Esophagus muscularis mucosa (tissue), 4 donors: ENCODE measurements around the gene C19orf85. TPM values are rescaled to one million over a fixed set of nuclear protein-coding genes. Genes with fewer than 3 reads are reported as not detected.

ENCODE experiments used
- DNase-seq: peaks from one replicate; pipeline ENCODE4 v3.0.0-alpha.2; 2017; ENCODE audit errors: extremely low spot score
- H3K27ac ChIP-seq, 4 donors: fragments of 200-600 bp; sonication (generic); replicated peaks in 1 of 4; 1 replicate in 3 of 4; 2 replicates in 1 of 4; pipeline ENCODE4 v1.5.1; 2016 to 2019; ENCODE audit warnings: mild to moderate bottlenecking in 1 of 4
- H3K27me3 ChIP-seq, 4 donors: fragments of 200-600 bp; sonication (generic); one replicate each; pipeline versions ENCODE4 v1.5.1 to v1.6.0; 2016 to 2019
- H3K36me3 ChIP-seq, 4 donors: fragments of 200-600 bp; sonication (generic); one replicate each; pipeline ENCODE4 v1.5.1; 2016 to 2019
- H3K4me1 ChIP-seq, 4 donors: fragments of 200-600 bp; sonication (generic); one replicate each; pipeline ENCODE4 v1.5.1; 2016 to 2019
- H3K4me3 ChIP-seq, 4 donors: fragments of 200-600 bp; sonication (generic); 1 replicate in 2 of 4; 2 replicates in 2 of 4; pipeline ENCODE4 v1.5.1; 2016 to 2019; ENCODE audit warnings: mild to moderate bottlenecking in 4 of 4, moderate library complexity in 1 of 4
- H3K9me3 ChIP-seq, 4 donors: fragments of 200-600 bp; sonication (generic); 1 replicate in 3 of 4; 2 replicates in 1 of 4; pipeline ENCODE4 v1.5.1; 2016 to 2019
- EP300 ChIP-seq: sonication (generic); formaldehyde crosslinking; IDR thresholded peaks from one replicate; pipeline ENCODE4 v1.6.1; 2017; ENCODE audit warnings: antibody characterized with exemption
- POLR2A ChIP-seq: fragments of 450-650 bp; IDR thresholded peaks from one replicate; pipeline ENCODE4 v1.6.1; 2017; ENCODE audit warnings: antibody characterized with exemption, moderate library complexity, mild to moderate bottlenecking, low read depth
- POLR2AphosphoS5 ChIP-seq, 2 donors: sonication (generic); formaldehyde crosslinking; IDR thresholded peaks; one replicate each; pipeline ENCODE4 v1.6.1; 2017; ENCODE audit warnings: antibody characterized with exemption in 2 of 2
- WGBS: methylation state at CpG from one replicate; pipeline ENCODE4 v1.1.5; 2018; 5-methylcytosine and 5-hydroxymethylcytosine counted together
- intact Hi-C: fragments of 100-400 bp; cut with DNase I; formaldehyde crosslinking; loops from one replicate; pipeline ENCODE4 v1.15.1; 2023
- total RNA-seq, 4 donors: library from RNA; depleted of rRNA; stranded (reverse); fragments of >200 nt; gene quantifications; one replicate each; pipeline versions ENCODE4 v1.1.0 to v1.2.1, GENCODE V29; 2016
- TF ChIP-seq, protein P1 (sequence below), 3 experiments: fragments of 200-600 bp in 2 of 3; fragments of 450-650 bp in 1 of 3; sonication (generic) in 2 of 3; IDR thresholded peaks; one replicate each; pipeline ENCODE4 v1.5.1; 2017 to 2019; ENCODE audit warnings: antibody characterized with exemption in 3 of 3, mild to moderate bottlenecking in 2 of 3, moderate library complexity in 1 of 3

The C19orf85 gene
- total RNA-seq, 4 donors from 2014 or later = not detected

DNA sequence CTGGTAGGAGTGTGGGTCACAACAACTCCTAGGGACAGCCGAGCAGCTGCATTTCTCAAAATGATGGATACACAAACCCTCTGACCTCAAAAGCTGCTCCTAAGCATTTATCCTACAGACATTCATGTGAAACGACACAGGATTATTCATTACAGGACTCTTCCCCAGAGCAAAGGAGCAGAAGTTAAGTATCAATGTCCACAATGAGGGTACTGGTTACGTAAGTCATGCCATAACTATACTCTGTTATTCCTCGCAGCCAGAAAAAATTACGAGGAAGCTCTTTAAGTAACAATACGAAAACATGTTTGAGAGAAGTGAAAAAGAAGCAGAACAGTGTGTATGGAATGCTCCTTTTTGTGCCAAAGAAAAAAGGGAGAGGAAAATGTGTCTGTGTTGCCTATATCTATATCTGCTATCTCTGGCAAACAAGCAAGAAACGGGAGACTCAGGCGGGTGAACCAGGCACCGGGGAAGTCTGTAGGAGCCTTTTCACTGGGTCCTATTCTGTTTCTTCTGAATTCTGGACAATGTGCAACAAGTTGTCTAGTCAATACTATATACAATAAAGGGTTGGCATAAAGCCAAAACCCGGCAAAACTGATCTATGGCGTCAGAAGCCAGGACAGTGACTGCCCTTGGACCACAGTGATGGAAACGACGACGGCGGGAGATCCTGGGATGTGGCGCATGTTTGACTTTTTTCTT lies 4.4 kb downstream of the C19orf85 start:
- Histone ChIP-seq H3K4me3 (peak overlapping the region; percentile 79 to 95 (median 84)), H3K4me1 (peaks cover 11 to 38% (median 33%) of the 10 kb centered on the region in 4 donors), H3K9me3 (no peaks in the 10 kb centered on the region), H3K27ac (peak overlapping the region; percentile 93 to 97 (median 95)), H3K36me3 (peaks cover 0 to 19% (median 13%) of the 10 kb centered on the region in 4 donors), H3K27me3 (no peaks in the 10 kb centered on the region)
- 25% methylated on average over 16 of the region's 16 CpGs for WGBS
- no peak for DNase-seq
- intact Hi-C loops = no loop called here
- peak in 1 of 2 donors; percentile 8 for TF ChIP-seq POLR2AphosphoS5 (IDR thresholded peaks at IDR 0.05)
- TF ChIP-seq, protein P1, sequence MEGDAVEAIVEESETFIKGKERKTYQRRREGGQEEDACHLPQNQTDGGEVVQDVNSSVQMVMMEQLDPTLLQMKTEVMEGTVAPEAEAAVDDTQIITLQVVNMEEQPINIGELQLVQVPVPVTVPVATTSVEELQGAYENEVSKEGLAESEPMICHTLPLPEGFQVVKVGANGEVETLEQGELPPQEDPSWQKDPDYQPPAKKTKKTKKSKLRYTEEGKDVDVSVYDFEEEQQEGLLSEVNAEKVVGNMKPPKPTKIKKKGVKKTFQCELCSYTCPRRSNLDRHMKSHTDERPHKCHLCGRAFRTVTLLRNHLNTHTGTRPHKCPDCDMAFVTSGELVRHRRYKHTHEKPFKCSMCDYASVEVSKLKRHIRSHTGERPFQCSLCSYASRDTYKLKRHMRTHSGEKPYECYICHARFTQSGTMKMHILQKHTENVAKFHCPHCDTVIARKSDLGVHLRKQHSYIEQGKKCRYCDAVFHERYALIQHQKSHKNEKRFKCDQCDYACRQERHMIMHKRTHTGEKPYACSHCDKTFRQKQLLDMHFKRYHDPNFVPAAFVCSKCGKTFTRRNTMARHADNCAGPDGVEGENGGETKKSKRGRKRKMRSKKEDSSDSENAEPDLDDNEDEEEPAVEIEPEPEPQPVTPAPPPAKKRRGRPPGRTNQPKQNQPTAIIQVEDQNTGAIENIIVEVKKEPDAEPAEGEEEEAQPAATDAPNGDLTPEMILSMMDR (IDR thresholded peaks at IDR 0.05) = no peak

DNA sequence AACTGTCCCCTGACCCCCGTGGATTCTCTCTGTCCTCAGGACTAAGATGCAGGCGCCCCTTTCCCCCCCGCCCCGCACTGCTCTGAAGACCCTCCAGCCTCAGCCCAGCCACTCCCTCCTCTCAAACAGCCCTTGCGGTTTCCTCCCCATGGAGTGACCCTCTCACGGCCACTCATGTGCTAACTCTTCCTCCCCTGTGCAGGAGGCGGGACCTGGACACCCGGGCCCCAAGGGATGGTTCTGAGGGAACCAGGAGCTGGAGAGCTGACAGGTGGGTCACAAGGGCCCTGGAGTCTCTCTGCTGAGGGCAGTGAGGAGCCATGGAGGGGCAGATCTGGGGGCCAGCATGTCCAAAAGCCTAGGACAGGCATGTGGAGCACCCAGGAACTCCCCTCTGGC lies 5.0 kb downstream of the C19orf85 start:
- Histone ChIP-seq H3K9me3 (no peaks in the 10 kb centered on the region), H3K36me3 (peaks cover under 1 to 25% (median 17%) of the 10 kb centered on the region in 4 donors), H3K4me3 (no peak overlapping the region), H3K27ac (peak overlapping the region; percentile 93 to 97 (median 95)), H3K27me3 (no peaks in the 10 kb centered on the region), H3K4me1 (peaks cover 11 to 38% (median 33%) of the 10 kb centered on the region in 4 donors)
- no peak for TF ChIP-seq POLR2AphosphoS5 (IDR thresholded peaks at IDR 0.05)
- intact Hi-C loops = no loop called here
- DNase-seq = no peak
- 68% methylated on average over 7 of the region's 8 CpGs for WGBS

DNA sequence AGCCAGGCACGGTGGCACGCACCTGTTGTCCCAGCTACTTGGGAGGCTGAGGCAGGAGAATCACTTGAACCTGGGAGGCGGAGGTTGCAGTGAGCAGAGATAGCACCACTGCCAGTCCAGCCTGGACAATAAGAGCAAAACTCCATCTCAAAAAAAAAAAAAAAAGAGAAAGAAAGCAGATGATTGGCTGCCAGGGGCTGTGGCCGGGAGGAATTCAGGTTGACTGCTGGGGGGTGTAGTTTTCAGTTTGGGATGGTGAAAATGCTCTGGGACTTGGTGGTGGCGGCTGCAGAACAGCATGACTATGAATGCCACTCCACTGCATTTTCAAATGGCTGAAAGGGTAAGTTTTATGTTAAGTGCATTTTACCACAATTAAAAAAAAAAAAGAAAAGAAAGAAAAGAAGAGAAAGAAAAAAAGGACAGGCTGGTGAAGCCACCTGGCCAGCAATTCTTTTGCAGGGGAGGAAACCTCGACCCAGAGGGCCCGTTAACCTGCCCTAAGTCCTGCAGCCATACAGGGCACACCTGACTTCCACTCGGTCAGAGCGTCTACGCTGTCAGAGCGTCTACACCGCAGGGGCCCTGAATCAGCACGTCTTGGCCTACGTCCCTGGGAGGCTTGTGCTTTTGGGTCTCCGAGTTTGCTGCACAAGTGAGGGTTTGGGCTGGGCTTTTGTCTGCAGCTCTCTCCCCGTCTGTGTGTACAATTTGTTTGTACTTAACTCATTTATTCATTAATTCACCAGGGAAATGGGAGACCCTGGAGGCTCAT lies 6.7 kb downstream of the C19orf85 start:
- no peaks in the 10 kb centered on the region for H3K9me3 ChIP-seq
- DNase-seq = no peak
- peaks cover 0 to 3% (median 0%) of the 10 kb centered on the region in 4 donors for H3K27me3 ChIP-seq
- peaks cover 11 to 41% (median 37%) of the 10 kb centered on the region in 4 donors for H3K4me1 ChIP-seq
- H3K4me3 ChIP-seq = no peak overlapping the region
- TF ChIP-seq POLR2A (no peak), POLR2AphosphoS5 (IDR thresholded peaks at IDR 0.05) (no peak), EP300 (no peak)
- peaks cover 5 to 32% (median 17%) of the 10 kb centered on the region in 4 donors for H3K36me3 ChIP-seq
- intact Hi-C loops = no loop called here
- WGBS = 78% methylated on average over 16 of the region's 16 CpGs
- H3K27ac ChIP-seq = no peak overlapping the region

DNA sequence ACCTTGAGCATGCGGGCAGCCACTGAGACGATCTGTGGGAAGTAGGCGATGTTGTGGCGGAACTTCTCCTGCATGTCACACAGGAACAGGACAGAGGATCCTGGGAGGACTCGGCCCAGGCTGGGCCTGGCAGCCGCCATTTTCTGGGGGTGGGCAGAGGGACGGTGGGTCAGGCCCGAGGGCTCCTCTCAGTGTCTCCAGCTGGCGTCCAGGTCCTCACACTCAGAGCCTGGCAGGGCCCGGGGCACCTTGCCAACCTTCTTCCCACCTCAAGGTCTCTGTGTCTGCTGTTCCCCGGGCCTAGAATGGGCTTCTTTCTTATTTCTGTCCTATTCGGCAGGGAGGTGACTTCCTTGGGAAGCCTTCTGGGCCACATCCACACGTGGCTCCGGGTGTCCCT lies 8.2 kb downstream of the C19orf85 start:
- Histone ChIP-seq H3K9me3 (no peaks in the 10 kb centered on the region), H3K27me3 (peaks cover 5 to 19% (median 11%) of the 10 kb centered on the region in 4 donors), H3K4me3 (no peak overlapping the region), H3K4me1 (peaks cover 19 to 46% (median 44%) of the 10 kb centered on the region in 4 donors), H3K36me3 (peaks cover 5 to 32% (median 17%) of the 10 kb centered on the region in 4 donors), H3K27ac (no peak overlapping the region)
- 91% methylated on average over 11 of the region's 14 CpGs for WGBS
- intact Hi-C loops = no loop called here
- TF ChIP-seq POLR2AphosphoS5 (IDR thresholded peaks at IDR 0.05) (no peak), EP300 (no peak), POLR2A (no peak)
- TF ChIP-seq, protein P1 (IDR thresholded peaks at IDR 0.05) = no peak
- no peak for DNase-seq

DNA sequence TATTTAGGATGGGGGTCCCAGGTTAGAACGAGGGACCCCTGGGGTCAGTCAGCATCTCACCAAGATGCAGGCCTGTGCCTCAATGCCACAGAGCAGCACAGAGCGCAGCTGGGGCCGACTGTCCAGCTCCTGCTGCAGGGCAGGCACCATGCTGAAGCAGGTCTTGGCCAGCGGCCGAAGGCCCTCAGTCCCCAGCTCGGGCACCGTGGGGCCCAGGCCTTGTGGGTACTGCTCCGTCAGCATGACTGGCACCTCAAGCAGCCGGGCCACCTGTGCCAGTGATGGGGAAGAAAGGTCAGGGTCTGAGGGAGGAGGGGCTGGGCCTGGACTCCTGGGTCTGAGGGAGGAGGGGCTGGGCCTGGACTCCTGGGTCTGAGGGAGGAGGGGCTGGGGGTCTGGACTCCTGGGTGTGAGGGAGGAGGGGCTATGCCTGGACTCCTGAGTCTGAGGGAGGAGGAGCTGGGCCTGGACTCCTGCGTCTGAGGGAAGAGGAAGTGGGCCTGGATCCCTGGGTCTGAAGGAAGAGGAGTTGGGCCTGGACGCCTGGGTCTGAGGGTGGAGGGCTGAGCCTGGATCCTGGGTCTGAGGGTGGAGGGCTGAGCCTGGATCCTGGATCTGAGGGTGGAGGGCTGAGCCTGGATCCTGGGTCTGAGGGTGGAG lies 8.8 kb downstream of the C19orf85 start:
- Histone ChIP-seq H3K4me3 (no peak overlapping the region), H3K36me3 (peaks cover 5 to 32% (median 17%) of the 10 kb centered on the region in 4 donors), H3K27ac (no peak overlapping the region), H3K9me3 (no peaks in the 10 kb centered on the region), H3K4me1 (peaks cover 15 to 45% (median 42%) of the 10 kb centered on the region in 4 donors), H3K27me3 (peaks cover 5 to 25% (median 16%) of the 10 kb centered on the region in 4 donors)
- DNase-seq = no peak
- WGBS = 78% methylated on average over 10 of the region's 11 CpGs
- TF ChIP-seq, protein P1 (IDR thresholded peaks at IDR 0.05) = no peak
- TF ChIP-seq POLR2A (no peak), EP300 (no peak), POLR2AphosphoS5 (IDR thresholded peaks at IDR 0.05) (no peak)
- intact Hi-C loops = no loop called here
